ENCODE measurements around the gene ZFR2.
"Not testable (repeated sequence)": the region's sequence is repeated elsewhere in the genome, so short reads cannot be mapped to it uniquely, and the experiment has no call there.

ZFR2 gene

GRCh38 chr19:3868770-3869456, at the start of gene ZFR2:
Gene ZFR2, minus strand, starts transcription at chr19:3869038. Its CDS starts 21 bp downstream, at chr19:3869017.
- DNase-seq = no peak

- DNase-seq = no peak
Measured at GRCh38 chr19:3916033-3916432, 47.2 kb upstream of the ZFR2 start.

- no peak for DNase-seq
Measured at GRCh38 chr19:3914199-3914598, 45.4 kb upstream of the ZFR2 start.

- DNase-seq = no peak
Measured at GRCh38 chr19:3910105-3910504, 41.3 kb upstream of the ZFR2 start.

GRCh38 chr19:3908266-3909054, 39.6 kb upstream of the ZFR2 start:
- DNase-seq = no peak

- no peak for DNase-seq
Measured at GRCh38 chr19:3907626-3908265, 38.9 kb upstream of the ZFR2 start.

GRCh38 chr19:3904233-3904632, 35.4 kb upstream of the ZFR2 start:
- no peak for DNase-seq

- DNase-seq = no peak
Measured at GRCh38 chr19:3902317-3902973, 33.6 kb upstream of the ZFR2 start.

- DNase-seq = no peak
Measured at GRCh38 chr19:3899531-3900294, 30.9 kb upstream of the ZFR2 start.

GRCh38 chr19:3898426-3898825, 29.6 kb upstream of the ZFR2 start:
- DNase-seq = no peak

GRCh38 chr19:3897936-3898335, 29.1 kb upstream of the ZFR2 start:
- DNase-seq = no peak

GRCh38 chr19:3895788-3896187, 26.9 kb upstream of the ZFR2 start:
- DNase-seq = no peak

GRCh38 chr19:3894959-3895358, 26.1 kb upstream of the ZFR2 start:
- not testable (repeated sequence) for DNase-seq

GRCh38 chr19:3893509-3894179, 24.8 kb upstream of the ZFR2 start:
- DNase-seq = no peak

- DNase-seq = no peak
Measured at GRCh38 chr19:3890591-3890990, 21.8 kb upstream of the ZFR2 start.

GRCh38 chr19:3882041-3882384, 13.2 kb upstream of the ZFR2 start:
- no peak for DNase-seq

GRCh38 chr19:3881272-3882040, 12.6 kb upstream of the ZFR2 start:
- DNase-seq = no peak

GRCh38 chr19:3880471-3881271, 11.8 kb upstream of the ZFR2 start, which contains the start of gene ATCAY:
Gene ATCAY, plus strand, starts transcription at chr19:3880685. Its CDS starts 5,083 bp downstream, at chr19:3885768.
- no peak for DNase-seq

- no peak for DNase-seq
Measured at GRCh38 chr19:3879656-3880055, 10.8 kb upstream of the ZFR2 start.

GRCh38 chr19:3874695-3875094, 5.9 kb upstream of the ZFR2 start:
- not testable (repeated sequence) for DNase-seq
